Measurements from ENCODE around the gene MXD3. TPM values are rescaled to one million over a fixed set of nuclear protein-coding genes. Genes with fewer than 3 reads are reported as not detected.

The MXD3 gene
- total RNA-seq, 1 donor from 2014 or later, result 32.5 TPM

- intact Hi-C loops (cut with micrococcal nuclease), result no loop called here
These were observed 16.1 kb upstream of the MXD3 start for GRCh38 chr5:177327539-177328522.

- intact Hi-C loops (cut with micrococcal nuclease), result no loop called here
These were observed 14.2 kb upstream of the MXD3 start for GRCh38 chr5:177325868-177326381.

- intact Hi-C loops (cut with micrococcal nuclease), result no loop called here
These were observed 9.2 kb upstream of the MXD3 start for GRCh38 chr5:177320879-177321278.

- intact Hi-C loops (cut with micrococcal nuclease), result no loop called here
These were observed 8.4 kb upstream of the MXD3 start for GRCh38 chr5:177319913-177320588.

GRCh38 chr5:177317959-177318377 lies 6.3 kb upstream of the MXD3 start:
- intact Hi-C loops (cut with micrococcal nuclease), result loop anchor here (1.0 kb wide), 4 partner anchors 64 to 182 kb away; no protein-coding TSS in a partner anchor

- intact Hi-C loops (cut with micrococcal nuclease), result no loop called here
These were observed 4.3 kb upstream of the MXD3 start for GRCh38 chr5:177316005-177316404.

GRCh38 chr5:177315411-177315810 lies 3.7 kb upstream of the MXD3 start:
- intact Hi-C loops (cut with micrococcal nuclease), result no loop called here

GRCh38 chr5:177314376-177315342 lies 3.0 kb upstream of the MXD3 start:
- intact Hi-C loops (cut with micrococcal nuclease), result loop anchor here (5.0 kb wide), 1 partner anchor 927 kb away; the partner anchor contains the start of genes HIGD2A and NOP16

GRCh38 chr5:177313561-177314259 lies 2.0 kb upstream of the MXD3 start:
- intact Hi-C loops (cut with micrococcal nuclease), result loop anchor here (5.0 kb wide), 1 partner anchor 926 kb away; the partner anchor contains the start of genes HIGD2A and NOP16

- intact Hi-C loops (cut with micrococcal nuclease), result loop anchor here (1.0 to 5.0 kb wide), 11 partner anchors 39 to 925 kb away; partner anchors contain the start of genes FGFR4, GRK6, HIGD2A and HNRNPAB
These were observed 1.0 kb upstream of the MXD3 start for GRCh38 chr5:177312649-177313181.

GRCh38 chr5:177311392-177311722 lies 341 bp downstream of the MXD3 start:
- intact Hi-C loops (cut with micrococcal nuclease), result loop anchor here (1.0 to 5.0 kb wide), 3 partner anchors 8 to 924 kb away; partner anchors contain the start of genes HIGD2A, NOP16, PRELID1 and RAB24

- intact Hi-C loops (cut with micrococcal nuclease), result loop anchor here (1.0 to 5.0 kb wide), 3 partner anchors 8 to 924 kb away; partner anchors contain the start of genes HIGD2A, NOP16, PRELID1 and RAB24
These were observed 824 bp downstream of the MXD3 start for GRCh38 chr5:177310757-177311391.

- intact Hi-C loops (cut with micrococcal nuclease), result loop anchor here (2.0 to 5.0 kb wide), 2 partner anchors 664 to 923 kb away; partner anchors contain the start of genes HIGD2A, NOP16 and TSPAN17
These were observed 1.4 kb downstream of the MXD3 start for GRCh38 chr5:177310332-177310731.

GRCh38 chr5:177309351-177310191 lies 2.1 kb downstream of the MXD3 start:
- intact Hi-C loops (cut with micrococcal nuclease), result loop anchor here (2.0 to 5.0 kb wide), 3 partner anchors 181 to 922 kb away; partner anchors contain the start of genes HIGD2A, NOP16 and TSPAN17

GRCh38 chr5:177308740-177309139 lies 3.0 kb downstream of the MXD3 start:
- intact Hi-C loops (cut with micrococcal nuclease), result loop anchor here (2.0 kb wide), 1 partner anchor 180 kb away; no protein-coding TSS in a partner anchor

- intact Hi-C loops (cut with micrococcal nuclease), result loop anchor here (2.0 kb wide), 1 partner anchor 179 kb away; no protein-coding TSS in a partner anchor
These were observed 3.9 kb downstream of the MXD3 start for GRCh38 chr5:177307544-177308363.
